Activated T-cell treated with anti-CD3 and anti-CD28 coated beads, Interleukin-2, amount 50 U/mL, for 4 hours (primary cell): ENCODE measurements around the gene ZNF732. TPM values are rescaled to one million over a fixed set of nuclear protein-coding genes. Genes with fewer than 3 reads are reported as not detected.
"Not testable (repeated sequence)": the region's sequence is repeated elsewhere in the genome, so short reads cannot be mapped to it uniquely, and the experiment has no call there.

Experiments used
- ATAC-seq, 2 donors: fragments of 200-7000 bp; cut with Tn5 transposase; one replicate each; pipeline ENCODE4 v1.10.0; 2021
- DNase-seq: peaks from one replicate; pipeline ENCODE4 v3.0.0-alpha.2; 2020
- H3K27me3 Mint-ChIP-seq: one replicate; pipeline ENCODE4 v1.8.0; 2021; ENCODE audit warnings: low read depth, mixed read lengths
- H3K36me3 Mint-ChIP-seq: one replicate; pipeline ENCODE4 v1.8.0; 2022; ENCODE audit warnings: mixed read lengths; ENCODE audit not compliant: insufficient read depth
- H3K4me1 Mint-ChIP-seq: one replicate; pipeline ENCODE4 v1.8.0; 2021; ENCODE audit warnings: low read depth, mixed read lengths
- H3K4me3 Mint-ChIP-seq: one replicate; pipeline ENCODE4 v1.8.0; 2021; ENCODE audit warnings: mild to moderate bottlenecking, moderate library complexity, mixed read lengths
- H3K9me3 Mint-ChIP-seq: one replicate; pipeline ENCODE4 v1.8.0; 2021; ENCODE audit warnings: mixed read lengths
- total RNA-seq, 3 donors: library from RNA; stranded (reverse); gene quantifications; one replicate each; pipeline ENCODE4 v1.2.1, GENCODE V29; 2021

The ZNF732 gene
- not detected for total RNA-seq

- no peak for DNase-seq
- Mint-ChIP-seq H3K36me3 (peaks cover 3% of the 10 kb centered on the region), H3K9me3 (peaks cover 31% of the 10 kb centered on the region), H3K4me3 (no peak within 1 kb of the TSS), H3K4me1 (peaks cover 12% of the 10 kb centered on the region), H3K27me3 (peaks cover 25% of the 10 kb centered on the region)
- ATAC-seq: no peak
These were observed at the start of gene ZNF732 for GRCh38 chr4:304969-305680. ZNF732 (minus strand) TSS chr4:305474; CDS start chr4:305310, 164 bp downstream.

GRCh38 chr4:340011-340410 lies 34.7 kb upstream of the ZNF732 start:
- no peak for DNase-seq
- Mint-ChIP-seq H3K27me3 (no peaks in the 10 kb centered on the region), H3K4me1 (peaks cover 36% of the 10 kb centered on the region), H3K36me3 (peaks cover 55% of the 10 kb centered on the region), H3K4me3 (peak overlapping the region; percentile 100), H3K9me3 (peaks cover 29% of the 10 kb centered on the region)
- no peak for ATAC-seq

GRCh38 chr4:338759-339097 lies 33.5 kb upstream of the ZNF732 start:
- ATAC-seq (no peak), DNase-seq (no peak)
- Mint-ChIP-seq H3K4me1 (peaks cover 36% of the 10 kb centered on the region), H3K36me3 (peaks cover 44% of the 10 kb centered on the region), H3K9me3 (peaks cover 26% of the 10 kb centered on the region), H3K27me3 (no peaks in the 10 kb centered on the region), H3K4me3 (peak overlapping the region; percentile 100)

- Mint-ChIP-seq H3K36me3 (peaks cover 40% of the 10 kb centered on the region), H3K4me3 (peak overlapping the region; percentile 100), H3K9me3 (peaks cover 26% of the 10 kb centered on the region), H3K4me1 (peaks cover 36% of the 10 kb centered on the region), H3K27me3 (no peaks in the 10 kb centered on the region)
- ATAC-seq: peak; percentile 55 to 61
- peak; percentile 58 for DNase-seq
These were observed 32.9 kb upstream of the ZNF732 start for GRCh38 chr4:337932-338758.

- no peaks in the 10 kb centered on the region for H3K27me3 Mint-ChIP-seq
- ATAC-seq (peak; percentile 94 to 96), DNase-seq (peak; percentile 82)
- peak within 1 kb of the TSS; percentile 100 for H3K4me3 Mint-ChIP-seq
- peaks cover 36% of the 10 kb centered on the region for H3K4me1 Mint-ChIP-seq
- H3K36me3 Mint-ChIP-seq: peaks cover 35% of the 10 kb centered on the region
- H3K9me3 Mint-ChIP-seq: peaks cover 28% of the 10 kb centered on the region
These were observed 32.1 kb upstream of the ZNF732 start, which contains the start of gene ZNF141 for GRCh38 chr4:337143-337931. ZNF141 (plus strand) TSS chr4:337814; CDS start chr4:337984, 170 bp downstream.

- Mint-ChIP-seq H3K36me3 (peaks cover 31% of the 10 kb centered on the region), H3K4me1 (peaks cover 36% of the 10 kb centered on the region), H3K9me3 (peaks cover 24% of the 10 kb centered on the region), H3K4me3 (peak overlapping the region; percentile 100), H3K27me3 (no peaks in the 10 kb centered on the region)
- peak in 1 of 2 donors; percentile 2 for ATAC-seq
- DNase-seq: no peak
These were observed 31.5 kb upstream of the ZNF732 start for GRCh38 chr4:336893-337142.

- ATAC-seq: no peak
- Mint-ChIP-seq H3K4me3 (peak overlapping the region; percentile 100), H3K27me3 (no peaks in the 10 kb centered on the region), H3K9me3 (peaks cover 24% of the 10 kb centered on the region), H3K36me3 (peaks cover 27% of the 10 kb centered on the region), H3K4me1 (peaks cover 36% of the 10 kb centered on the region)
- DNase-seq: no peak
These were observed 31.0 kb upstream of the ZNF732 start for GRCh38 chr4:336099-336892.

GRCh38 chr4:335515-335914 lies 30.2 kb upstream of the ZNF732 start:
- peaks cover 23% of the 10 kb centered on the region for H3K36me3 Mint-ChIP-seq
- ATAC-seq (no peak), DNase-seq (no peak)
- peak overlapping the region; percentile 71 for H3K4me3 Mint-ChIP-seq
- H3K9me3 Mint-ChIP-seq: peaks cover 21% of the 10 kb centered on the region
- H3K4me1 Mint-ChIP-seq: peaks cover 34% of the 10 kb centered on the region
- H3K27me3 Mint-ChIP-seq: no peaks in the 10 kb centered on the region

- Mint-ChIP-seq H3K36me3 (peaks cover 6% of the 10 kb centered on the region), H3K4me3 (no peak overlapping the region), H3K9me3 (peaks cover 22% of the 10 kb centered on the region), H3K27me3 (no peaks in the 10 kb centered on the region), H3K4me1 (no peaks in the 10 kb centered on the region)
- ATAC-seq (no peak), DNase-seq (no peak)
These were observed 23.5 kb upstream of the ZNF732 start for GRCh38 chr4:328729-329128.

GRCh38 chr4:314296-314903 lies 9.1 kb upstream of the ZNF732 start:
- Mint-ChIP-seq H3K36me3 (peaks cover 4% of the 10 kb centered on the region), H3K27me3 (peaks cover 18% of the 10 kb centered on the region)

GRCh38 chr4:309807-310206 lies 4.5 kb upstream of the ZNF732 start:
- H3K36me3 Mint-ChIP-seq: peaks cover 3% of the 10 kb centered on the region

More at GRCh38 chr4:314296-314903, 9.1 kb upstream of the ZNF732 start:
- no peak overlapping the region for H3K4me3 Mint-ChIP-seq
- no peak for DNase-seq
- no peaks in the 10 kb centered on the region for H3K4me1 Mint-ChIP-seq
- no peak for ATAC-seq
- H3K9me3 Mint-ChIP-seq: peaks cover 45% of the 10 kb centered on the region

GRCh38 chr4:306551-306961 lies 1.3 kb upstream of the ZNF732 start:
- DNase-seq: no peak
- H3K9me3 Mint-ChIP-seq: peaks cover 37% of the 10 kb centered on the region
- no peak for ATAC-seq
- H3K4me1 Mint-ChIP-seq: peaks cover 12% of the 10 kb centered on the region
- peaks cover 30% of the 10 kb centered on the region for H3K27me3 Mint-ChIP-seq
- peaks cover 3% of the 10 kb centered on the region for H3K36me3 Mint-ChIP-seq
- H3K4me3 Mint-ChIP-seq: no peak overlapping the region

More at GRCh38 chr4:309807-310206, 4.5 kb upstream of the ZNF732 start:
- Mint-ChIP-seq H3K4me1 (peaks cover 12% of the 10 kb centered on the region), H3K4me3 (no peak overlapping the region), H3K27me3 (peaks cover 10% of the 10 kb centered on the region), H3K9me3 (peaks cover 27% of the 10 kb centered on the region)
- ATAC-seq: no peak
- DNase-seq: no peak

GRCh38 chr4:304516-304915 lies 758 bp downstream of the ZNF732 start:
- Mint-ChIP-seq H3K27me3 (peaks cover 25% of the 10 kb centered on the region), H3K4me1 (peaks cover 12% of the 10 kb centered on the region), H3K9me3 (peaks cover 31% of the 10 kb centered on the region)
- H3K36me3 Mint-ChIP-seq, ATAC-seq, H3K4me3 Mint-ChIP-seq, DNase-seq: not testable (repeated sequence)
